ENCODE measurements around the gene IGSF10.

The IGSF10 gene

DNA sequence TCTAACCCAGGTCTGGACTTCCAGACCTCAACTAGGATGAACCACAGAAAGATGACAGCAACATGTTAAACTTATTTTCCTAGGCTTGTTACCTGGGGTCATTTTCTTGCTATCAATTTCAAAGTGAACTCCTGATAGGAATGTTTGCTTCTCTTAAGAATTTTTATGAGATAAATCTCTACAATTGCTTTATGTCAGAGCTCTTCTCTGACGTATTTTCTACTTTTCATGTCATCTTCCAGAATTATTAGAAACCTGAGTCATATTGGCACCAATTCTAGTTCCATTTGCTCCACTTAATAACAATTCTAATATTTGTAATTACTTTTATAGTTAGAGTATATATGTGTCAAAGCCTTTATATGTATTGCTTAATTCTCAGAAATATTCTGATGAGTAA lies 2.1 kb upstream of the IGSF10 start:
- DNase-seq, result no peak

DNA sequence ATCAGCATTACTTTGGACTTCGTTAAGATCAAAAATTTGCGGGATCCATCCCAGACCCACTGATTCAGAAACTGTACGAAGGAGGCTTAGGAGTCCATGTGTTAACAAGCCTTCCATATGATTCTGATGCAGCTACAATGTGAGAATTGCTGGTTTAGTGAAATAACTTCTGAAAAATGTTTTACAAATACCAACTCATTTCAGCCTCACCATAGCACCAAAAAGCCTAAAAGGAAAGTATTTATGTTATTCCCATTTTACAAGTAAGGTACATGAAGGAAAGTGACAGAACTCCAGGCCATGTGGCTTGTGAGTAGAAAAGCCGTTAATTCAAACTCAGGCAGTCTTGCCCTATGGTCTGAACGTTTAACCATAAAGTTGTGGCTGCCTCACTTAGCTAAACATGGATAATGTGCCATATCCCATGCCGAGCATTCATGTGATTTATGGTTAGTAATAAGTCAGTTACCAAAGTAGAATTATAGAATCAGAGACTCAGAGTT lies 1.5 kb upstream of the IGSF10 start:
- DNase-seq, result no peak

DNA sequence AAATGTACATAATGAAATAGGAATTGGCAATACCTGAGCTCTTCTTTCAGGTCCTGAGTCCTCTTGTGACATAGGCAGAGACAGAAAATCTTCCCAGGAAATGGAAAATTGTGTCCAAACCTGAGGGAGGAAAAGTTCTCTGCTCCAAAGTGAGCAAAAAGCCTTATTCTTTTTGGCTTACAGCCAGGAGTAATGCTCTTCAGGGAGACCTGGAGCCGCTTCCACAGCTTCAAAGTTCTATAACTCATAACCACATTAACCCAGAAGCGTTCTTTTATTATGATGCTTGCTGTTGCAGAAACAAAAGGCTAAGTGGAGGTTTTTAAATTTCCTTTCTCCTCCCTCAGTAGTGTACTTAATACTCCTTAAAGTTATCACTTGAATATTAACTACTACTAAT lies 633 bp downstream of the IGSF10 start:
- DNase-seq, result no peak

DNA sequence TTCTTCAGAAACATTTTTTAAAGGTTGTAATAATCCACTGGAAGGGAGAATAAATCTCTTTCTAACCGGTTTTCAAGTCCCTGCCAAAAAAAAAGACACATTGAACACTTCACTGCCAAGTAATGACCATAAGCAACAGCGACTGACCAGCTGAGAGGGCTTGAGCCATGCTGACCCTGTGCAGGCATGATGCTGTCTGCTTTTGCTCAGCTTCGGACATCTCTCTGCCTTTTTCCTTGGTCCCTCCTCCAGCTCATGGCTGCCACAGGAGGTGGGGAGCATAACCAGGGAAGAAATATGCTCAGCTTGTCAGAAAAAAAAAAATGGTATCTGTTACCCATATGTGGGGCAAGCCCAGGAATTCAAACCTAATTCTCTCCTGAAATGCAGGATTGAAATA lies 1.5 kb downstream of the IGSF10 start:
- DNase-seq, result no peak

DNA sequence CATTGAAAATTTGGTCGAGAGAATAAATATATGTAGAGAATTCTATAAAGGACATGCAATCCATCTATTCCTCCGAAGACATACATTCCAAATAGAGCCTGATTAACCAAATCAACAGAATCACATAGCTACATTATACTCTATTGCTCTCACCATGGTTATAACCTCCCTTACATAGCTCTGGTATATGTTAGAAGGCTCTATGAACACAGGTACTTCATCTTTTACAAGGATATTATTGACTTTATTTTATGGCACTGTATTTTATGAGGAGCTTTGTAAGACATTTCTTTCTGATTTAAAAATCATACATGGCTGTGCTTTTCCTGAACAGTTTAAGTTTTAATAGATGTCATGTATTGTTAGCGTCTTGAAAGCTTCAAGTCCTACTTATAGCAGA lies 4.8 kb downstream of the IGSF10 start:
- no peak for DNase-seq

DNA sequence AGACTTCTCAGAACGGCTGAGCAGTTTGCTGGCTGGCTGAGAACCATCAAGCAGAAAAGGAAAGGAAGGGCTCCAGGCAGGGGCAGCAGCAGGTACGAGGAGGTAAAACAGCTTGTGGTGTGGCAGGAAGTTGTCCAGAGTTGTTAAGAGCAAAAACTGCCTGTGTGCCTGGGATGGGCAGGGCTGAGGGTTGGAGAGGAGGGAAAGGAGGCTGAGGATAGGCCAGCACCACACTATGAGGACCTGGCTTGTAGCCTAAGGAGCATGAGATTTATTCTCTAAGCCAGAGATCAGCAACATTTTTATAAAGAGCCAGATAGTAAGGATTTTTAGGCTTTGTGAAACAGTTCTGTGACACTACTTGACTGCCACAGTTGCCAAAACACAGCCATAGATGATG lies 8.0 kb downstream of the IGSF10 start:
- no peak for DNase-seq

DNA sequence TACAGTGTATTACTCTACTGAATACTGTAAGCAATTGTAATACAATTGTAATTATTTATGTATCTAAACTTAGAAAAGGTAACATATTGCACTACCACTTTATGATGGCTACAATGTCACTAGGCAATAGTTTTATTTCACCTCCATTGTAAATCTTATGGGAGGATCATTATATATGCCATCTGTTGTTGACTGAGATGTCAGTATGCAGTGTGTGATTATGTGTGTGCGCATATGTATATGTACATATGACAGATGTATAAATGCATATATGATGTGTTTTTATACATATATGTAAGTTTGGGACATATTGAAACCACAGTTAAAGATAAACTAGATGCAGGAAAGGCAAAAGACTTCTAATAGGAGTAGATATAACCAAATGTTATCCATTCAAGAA lies 8.5 kb downstream of the IGSF10 start:
- no peak for DNase-seq

DNA sequence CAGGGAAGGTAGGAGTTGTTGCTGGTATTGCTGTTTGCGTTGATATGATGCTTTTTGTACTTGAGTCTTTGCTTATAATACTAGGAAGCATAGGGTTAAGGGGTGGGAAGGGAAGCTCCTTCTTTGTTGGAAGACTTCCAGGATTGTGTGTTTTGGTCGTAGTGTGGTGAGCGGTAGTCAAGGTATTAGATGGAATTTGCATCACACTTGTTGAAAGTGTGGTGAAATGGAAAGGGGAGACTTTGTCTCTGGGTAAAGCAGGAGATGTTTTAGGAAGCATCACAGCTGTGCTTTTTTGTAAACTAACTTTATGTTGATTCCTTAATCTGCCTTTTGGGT lies 14.9 kb downstream of the IGSF10 start:
- DNase-seq, result no peak

DNA sequence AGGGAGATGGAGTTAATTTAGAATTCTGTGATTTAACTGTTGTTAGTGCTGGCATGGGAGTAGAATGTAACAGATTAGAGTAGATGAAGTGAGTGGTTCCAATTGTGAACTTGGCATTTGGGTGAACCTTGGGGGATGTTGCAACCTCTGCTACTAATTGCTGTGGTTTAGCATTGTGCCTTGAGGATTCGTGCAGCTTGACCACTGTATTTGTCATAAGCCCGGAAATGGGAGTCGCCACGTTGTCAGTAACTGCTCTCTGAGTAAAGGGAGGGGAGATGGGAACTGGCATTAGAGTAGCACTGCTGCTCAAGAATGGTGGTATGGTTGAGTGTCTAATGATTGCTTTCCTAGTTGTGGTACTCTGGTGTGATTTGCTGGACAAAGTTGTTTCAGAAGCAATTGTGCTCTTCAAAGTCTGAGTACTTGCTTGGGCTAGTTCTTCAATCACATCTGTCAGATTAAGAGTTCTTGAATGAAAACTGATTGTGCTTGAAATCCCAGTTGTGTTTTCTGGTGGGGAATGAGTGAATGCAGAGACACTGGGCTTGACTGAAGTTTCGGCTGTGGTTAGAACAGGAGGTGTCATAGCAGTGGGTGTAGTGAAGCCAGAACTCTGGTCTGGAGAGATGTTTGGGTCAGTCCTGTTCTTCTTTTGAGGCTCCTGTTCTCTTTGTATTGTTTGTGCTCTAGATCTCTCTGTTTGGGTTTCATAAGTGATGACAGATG lies 15.4 kb downstream of the IGSF10 start:
- no peak for DNase-seq

DNA sequence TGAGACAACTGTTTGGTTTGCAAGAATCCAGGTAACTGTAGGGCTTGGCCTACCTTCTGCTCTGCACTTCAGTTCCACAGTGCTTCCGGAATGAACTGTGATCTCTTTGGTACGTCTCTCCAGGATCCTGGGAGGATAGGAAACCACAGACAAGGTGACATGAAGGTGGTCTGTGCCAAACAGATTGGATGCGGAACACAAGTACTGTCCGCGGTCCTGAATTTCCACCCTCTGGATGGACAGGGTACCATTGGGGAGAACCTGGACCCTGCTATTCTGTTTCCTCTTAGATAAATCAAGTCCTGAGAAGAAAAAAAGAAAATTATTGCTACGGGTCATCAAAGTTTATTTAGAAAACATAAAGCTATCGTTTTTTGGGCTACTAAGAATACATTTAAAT lies 17.3 kb downstream of the IGSF10 start:
- DNase-seq, result peak in 1 of 2 experiments; percentile 8

DNA sequence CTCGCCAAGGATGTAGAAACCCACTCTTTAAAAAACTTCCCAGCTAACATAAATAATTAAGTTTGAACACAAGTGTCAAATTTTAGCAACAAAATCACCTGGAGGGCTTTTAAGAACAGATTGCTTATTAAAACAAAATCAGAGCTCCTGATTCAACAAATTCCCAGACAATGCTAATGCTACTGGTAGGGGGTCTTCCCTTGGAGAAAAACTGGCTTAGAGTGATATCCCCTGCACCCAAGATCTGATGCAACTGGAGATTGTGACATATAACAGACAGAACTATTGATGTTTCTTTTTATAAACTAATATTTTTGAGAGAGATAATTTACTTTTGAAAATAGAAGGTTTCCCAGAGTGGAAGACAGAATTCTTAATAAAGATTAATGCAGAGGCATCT lies 19.9 kb downstream of the IGSF10 start:
- DNase-seq, result no peak

DNA sequence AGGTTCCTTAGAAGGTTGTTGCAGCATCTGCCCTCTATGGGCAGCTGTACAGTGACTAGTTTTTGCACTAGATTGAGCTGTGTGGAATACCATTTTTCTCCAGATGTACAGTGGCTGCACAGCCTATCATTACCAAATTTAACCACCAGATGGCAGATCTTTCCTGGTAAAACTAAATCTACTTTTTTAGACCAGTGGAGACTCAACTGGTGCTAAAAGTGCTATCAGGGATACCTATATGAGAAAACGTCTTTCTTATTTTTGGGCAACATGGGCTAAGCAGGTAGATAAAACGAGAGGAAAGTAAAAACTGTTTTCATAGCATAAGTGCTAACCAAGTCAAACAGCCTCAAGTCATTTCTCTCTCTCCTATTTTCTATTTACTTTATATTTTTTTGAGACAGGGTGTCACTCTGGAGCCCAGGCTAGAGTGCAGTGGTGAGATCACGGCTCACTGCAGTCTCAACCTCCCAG lies 21.2 kb downstream of the IGSF10 start:
- peak; percentile 85 to 92 for DNase-seq

DNA sequence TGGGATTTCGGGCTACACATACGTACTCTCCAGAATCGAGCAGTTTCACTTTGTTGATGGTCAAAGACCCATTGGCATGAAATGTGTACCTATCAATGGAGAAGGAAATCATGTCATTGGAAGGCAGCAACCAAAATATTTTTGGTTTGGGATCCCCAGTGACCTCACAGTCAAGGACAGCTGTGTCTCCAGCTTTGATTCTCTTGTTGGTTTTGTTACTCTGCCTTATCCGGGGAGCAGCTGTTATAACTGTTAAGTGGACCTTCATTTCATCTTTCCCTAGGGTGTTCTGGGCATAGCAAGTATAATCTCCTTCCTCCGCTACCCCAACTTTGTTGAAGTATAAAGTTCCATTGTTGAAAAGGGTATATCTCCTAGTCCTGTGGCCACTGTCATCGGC lies 23.0 kb downstream of the IGSF10 start:
- no peak for DNase-seq

DNA sequence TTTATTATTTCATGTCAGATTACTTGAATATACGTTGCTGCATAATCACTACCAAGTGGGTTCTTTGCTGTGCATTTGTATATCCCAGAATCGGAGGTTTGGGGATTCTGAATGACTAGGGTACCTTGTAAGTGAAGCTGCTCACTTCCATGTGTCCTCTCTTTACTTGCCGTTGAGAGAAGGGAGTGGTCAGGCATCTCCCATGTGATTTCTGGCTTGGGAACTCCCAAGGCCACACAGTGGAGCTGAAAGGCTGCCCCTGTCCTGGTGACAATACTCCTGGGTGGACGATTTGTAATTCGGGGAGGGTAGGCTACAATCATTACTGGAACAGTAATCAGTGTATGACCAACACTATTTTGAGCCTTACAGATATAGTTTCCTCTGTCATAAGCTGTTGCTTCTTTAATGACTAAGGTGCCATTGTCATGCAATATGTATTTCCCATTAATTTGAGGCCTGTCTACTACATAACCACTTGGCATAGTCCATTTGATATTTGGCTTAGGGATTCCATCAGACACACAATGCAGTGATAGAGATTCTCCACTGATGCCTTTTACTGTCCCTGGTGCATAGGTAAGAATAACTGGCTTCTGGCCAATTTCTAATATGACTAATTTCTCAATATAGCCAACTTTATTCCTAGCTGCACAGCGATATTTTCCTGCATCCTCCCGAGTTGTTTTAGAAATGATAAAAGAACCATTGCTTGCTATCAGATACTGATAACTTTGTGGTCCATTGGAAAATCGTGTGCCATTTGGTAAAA lies 24.0 kb downstream of the IGSF10 start:
- DNase-seq, result no peak

DNA sequence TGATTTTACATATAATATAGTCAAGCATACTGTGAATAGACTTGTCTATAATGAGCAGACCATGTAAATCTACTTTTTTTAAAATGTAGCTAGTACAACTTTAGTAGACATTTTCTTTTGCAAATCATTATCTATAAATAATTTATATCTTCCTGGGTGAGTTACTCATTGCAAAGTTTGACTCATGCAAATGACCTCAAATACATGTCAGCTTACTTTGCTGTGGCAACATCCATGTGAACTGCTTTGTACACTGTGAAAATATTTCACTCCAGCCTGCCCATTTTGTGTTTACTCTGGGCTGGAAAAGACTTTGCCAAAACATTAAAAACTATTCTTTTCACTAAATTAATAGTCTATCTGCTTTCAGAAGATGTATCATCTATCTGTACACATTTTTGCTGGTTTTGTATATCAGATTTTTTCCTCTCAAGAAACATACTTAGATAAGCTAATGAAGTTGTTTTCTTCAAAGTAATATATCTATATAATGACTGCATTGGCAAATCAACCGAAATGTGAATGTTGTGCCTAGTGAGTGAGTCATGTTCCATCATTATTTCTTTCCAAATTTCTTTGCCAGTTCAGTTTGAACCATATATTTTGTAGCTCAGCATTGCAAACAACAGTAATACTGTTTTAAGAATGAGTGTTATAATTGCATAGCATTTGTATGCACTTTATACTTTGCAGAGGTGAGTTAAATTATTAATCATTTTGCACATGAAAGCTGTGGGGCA lies 26.5 kb downstream of the IGSF10 start:
- no peak for DNase-seq

DNA sequence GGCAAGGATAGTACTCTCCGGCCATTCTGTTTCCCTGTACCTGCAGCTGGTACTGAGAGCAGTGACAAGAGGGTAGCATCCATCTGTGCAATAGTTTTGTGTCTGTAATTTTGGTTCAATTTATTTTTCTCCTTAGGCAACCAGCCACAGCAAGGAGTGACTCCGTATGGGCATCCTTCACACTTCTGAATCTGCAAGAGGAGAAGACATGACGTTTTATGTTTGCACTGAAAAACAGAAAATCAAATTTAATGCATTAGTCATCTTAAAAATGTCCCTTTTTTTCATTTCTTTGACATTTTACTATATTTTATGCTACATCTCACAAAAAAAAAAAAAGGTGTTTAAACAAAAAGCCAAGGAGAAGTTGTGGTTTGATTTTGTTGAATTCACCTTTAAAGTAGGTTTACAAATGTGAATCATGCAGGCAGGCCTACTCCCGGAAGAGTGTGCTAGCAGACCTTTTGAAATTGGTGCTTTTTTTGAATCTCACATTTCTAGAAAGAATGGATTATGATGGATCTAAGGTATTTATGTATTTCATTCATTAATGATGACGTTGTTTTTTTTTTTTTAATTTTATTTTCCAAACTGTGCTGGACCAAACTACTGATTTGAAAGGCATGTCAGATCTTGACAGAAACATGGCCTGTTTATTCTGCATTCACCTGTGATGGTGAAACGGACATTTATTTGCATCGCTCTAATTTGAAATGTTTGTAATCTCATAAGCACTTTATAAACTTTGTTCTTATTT lies 28.1 kb downstream of the IGSF10 start:
- no peak for DNase-seq

DNA sequence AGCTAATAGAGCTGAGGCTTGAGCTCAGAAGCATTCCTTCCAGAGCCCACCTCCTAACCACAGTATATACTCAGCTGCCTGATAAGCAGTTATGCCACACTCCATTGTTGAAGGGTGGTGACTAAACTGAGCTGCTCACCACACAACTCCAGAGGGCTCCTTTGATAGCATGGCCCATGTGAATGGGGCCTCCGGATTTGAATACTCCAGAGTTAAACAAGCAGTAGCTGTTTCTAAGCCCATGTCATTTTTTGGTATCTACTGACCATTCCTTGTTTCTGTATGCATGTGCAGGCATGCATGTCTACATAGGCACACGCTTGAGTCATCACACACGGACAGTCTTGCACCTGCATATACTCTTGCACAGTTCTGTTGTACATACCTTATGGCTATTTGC lies 28.9 kb downstream of the IGSF10 start:
- peak in 1 of 2 experiments; percentile 17 for DNase-seq

DNA sequence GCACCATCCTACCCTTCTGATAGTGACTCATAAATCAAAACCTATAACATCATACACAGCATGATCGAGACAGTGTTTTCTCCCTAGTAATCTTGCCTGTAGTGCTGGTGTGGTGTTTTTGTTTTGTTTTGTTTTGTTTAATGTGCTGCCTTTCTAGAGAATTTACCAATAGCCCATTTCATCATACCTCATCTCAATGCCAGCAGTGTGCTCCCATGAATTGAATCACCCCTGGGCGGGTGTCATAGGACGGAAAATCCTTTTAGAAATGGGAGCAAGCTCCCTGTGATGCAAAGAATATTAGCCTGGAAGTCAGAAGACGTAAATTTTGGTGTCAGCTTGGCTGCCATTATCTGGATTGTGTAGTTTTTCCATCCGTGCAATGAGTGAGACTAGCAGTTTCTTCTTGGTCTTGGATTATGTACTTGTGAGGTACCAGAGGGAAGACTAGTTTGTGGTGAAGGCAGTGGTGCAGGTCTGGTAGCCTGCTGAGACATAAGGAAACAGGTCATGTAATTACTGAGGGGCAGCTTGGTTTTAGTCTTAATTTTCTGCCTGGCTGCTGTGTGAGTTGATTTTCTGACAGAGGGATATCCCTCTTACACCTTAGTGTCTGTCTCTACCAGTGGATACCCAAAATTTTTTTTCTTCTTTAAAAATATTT lies 29.9 kb downstream of the IGSF10 start:
- DNase-seq, result no peak

DNA sequence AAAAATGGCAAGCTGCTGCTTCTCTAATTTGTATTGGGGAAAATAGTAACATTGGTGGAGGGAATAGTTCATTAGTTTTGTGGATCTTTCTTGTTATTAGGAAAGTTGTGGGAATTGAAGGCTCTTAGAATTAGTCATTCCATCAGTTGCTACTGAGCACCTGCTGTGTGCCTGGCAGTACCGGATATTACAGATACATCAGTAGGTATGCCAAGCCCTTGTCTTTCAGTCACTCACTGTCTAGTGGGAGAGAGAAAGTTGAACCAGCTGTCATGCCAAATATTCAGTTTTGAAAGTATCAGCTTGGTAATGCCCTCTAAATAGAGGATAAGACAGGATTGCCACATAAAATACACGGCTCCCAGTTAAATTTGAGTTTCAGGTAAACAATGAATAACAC lies 32.5 kb downstream of the IGSF10 start:
- no peak for DNase-seq

DNA sequence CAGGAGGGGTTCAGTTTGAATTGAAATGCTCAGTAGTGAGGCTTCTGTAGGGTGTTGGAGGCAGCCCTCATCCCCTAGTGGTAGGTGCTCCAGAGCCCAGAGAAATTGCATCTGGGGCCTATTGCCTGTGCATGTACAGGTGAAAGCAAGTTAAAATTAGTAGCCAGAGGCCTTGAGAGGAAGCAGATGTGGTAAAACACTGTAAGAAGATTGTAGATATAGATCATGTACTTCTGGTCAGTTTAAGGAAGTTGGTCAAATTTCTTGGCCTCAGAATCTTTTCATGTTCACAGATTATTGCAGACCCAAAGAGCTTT lies 34.6 kb downstream of the IGSF10 start:
- DNase-seq, result peak; percentile 16 to 48

DNA sequence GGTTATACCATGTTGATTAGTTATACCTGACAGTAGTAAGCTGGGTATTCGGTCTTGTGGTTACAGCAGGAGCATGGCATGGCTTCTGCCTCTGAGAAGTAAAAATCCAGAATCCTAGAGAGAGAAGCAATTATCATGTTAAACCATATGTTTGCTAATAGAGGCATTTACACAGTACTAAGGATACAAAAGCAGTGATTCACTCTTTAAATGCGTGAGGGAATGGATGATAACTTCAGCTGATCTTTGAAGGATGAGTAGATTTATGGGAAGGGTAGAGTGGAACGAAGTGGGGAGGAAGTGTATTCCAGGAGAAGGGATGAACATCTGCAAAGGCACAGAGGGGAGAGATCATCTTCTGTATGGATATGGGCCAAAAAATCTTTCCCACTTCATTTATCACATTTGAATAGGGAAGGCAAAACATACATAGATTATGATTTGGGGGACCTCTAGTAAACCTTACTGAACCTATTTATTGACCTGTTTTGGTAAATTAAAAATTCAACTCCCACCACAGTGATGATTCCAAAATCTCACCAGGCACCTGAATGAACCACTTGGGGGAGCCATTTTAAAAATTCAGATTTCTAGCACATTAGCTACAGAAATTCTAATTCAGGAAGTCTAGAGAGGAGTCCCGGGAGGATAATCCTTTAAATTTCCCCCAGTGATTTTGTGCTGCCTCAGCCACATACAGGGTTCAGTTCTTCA lies 35.1 kb downstream of the IGSF10 start:
- DNase-seq, result peak; percentile 40 to 48

DNA sequence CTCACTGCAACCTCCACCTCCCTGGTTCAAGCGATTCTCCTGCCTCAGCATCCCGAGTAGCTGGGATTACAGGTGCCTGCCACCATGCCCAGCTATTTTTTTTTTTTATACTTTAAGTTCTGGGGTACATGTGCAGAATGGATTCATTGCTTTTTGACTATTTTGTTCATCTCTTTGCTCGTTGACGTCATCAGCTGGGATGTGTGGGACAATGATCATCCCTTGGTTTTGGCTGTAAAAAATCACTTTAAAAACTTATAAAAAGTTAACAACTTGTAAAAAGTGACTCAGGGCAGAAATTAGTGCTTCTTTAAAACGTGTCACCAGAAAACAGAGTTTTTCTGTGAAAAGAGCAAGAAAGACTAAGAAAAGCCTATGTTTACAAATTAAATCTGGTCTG lies 37.8 kb downstream of the IGSF10 start:
- no peak for DNase-seq
